NCI-H2227 (cell line): ENCODE data around the gene FICD.

Experiments used
- DNase-seq: peaks from one replicate; lab custom pipeline; 2025; ENCODE audit not compliant: unreplicated experiment; lab: John Stamatoyannopoulos, UW

The FICD gene

GRCh38 chr12:108565146-108565545 is 50.1 kb downstream of the FICD start:
- no peak for DNase-seq

GRCh38 chr12:108565976-108566375 is 50.9 kb downstream of the FICD start:
- no peak for DNase-seq

- no peak for DNase-seq
Observed at GRCh38 chr12:108566452-108566851, 51.4 kb downstream of the FICD start.

GRCh38 chr12:108567406-108568337 is 52.6 kb downstream of the FICD start:
- no peak for DNase-seq

- no peak for DNase-seq
Observed at GRCh38 chr12:108568338-108569154, 53.5 kb downstream of the FICD start.
